ENCODE measurements around the gene RIC8A. TPM values are rescaled to one million over a fixed set of nuclear protein-coding genes. Genes with fewer than 3 reads are reported as not detected.

Gene RIC8A
- total and polyA plus RNA-seq, 4 experiments from 2014 or later, result 91.2 to 111 (median 101) TPM

DNA sequence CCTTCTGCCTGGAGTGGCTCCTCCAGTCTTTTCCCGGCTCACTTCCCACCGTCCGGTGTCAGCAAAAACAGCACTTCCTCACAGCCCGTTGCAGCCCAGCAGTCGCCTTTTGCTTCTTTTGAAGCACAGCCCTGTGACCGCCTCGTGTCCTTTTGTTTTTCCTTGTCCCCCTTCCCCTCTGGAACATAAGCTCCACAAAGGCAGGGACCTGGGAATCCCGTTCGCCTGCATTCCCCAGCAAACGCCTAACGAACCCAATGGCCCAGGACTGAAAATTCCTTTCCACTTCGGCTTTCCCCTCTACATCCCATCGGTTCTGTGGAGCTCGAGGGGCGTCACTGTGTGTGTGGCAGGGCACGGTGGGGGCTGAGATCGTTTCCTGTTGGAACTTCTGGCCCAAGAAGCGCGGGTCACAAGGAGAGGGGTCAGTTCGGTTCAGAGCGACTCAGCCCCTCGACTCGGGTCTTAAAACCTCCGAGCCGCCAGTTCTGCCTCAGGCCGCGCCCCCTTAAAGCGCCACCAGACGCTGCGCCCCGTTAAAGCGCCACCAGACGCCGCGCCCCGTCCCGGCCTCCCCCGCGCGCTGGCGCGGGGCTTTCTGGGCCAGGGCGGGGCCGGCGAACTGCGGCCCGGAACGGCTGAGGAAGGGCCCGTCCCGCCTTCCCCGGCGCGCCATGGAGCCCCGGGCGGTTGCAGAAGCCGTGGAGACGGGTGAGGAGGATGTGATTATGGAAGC lies 841 bp downstream of the RIC8A start:
- ChIA-PET POLR2A (ENCODE audit: partially characterized antibody) (interaction anchor here (0.8 to 5.2 kb wide), 20 partner anchors 10 to 611 kb away, joined by 3 to 144 read pairs (median 10); partner anchors contain the start of genes ANO9, DEAF1, IFITM1 and PGGHG), CTCF (ENCODE audit: partially characterized antibody) (interaction anchor here (2.5 kb wide), 1 partner anchor 29 kb away, joined by 9 read pairs; the partner anchor contains the start of genes PSMD13 and SIRT3)
- Histone ChIP-seq H3K4me3 (ENCODE audit: low read length in 2 of 2) (peak overlapping the region; percentile 95 to 100), H3K4me1 (ENCODE audit: insufficient read depth, low read length) (peaks cover 45% of the 10 kb centered on the region), H3K9me3 (ENCODE audit: control insufficient read depth in 1 of 2, low read length in 2 of 2) (no peaks in the 10 kb centered on the region), H3K27me3 (ENCODE audit: insufficient read depth, low read length) (no peaks in the 10 kb centered on the region), H3K36me3 (ENCODE audit: insufficient read depth, low read length) (peaks cover 65% of the 10 kb centered on the region), H3K27ac (ENCODE audit: low read depth, low read length) (peak overlapping the region; percentile 98)
- H3K36me3 Mint-ChIP-seq, result peaks cover 22 to 73% of the 10 kb centered on the region in 2 donors
- H3K4me1 Mint-ChIP-seq, result peaks cover 18 to 63% (median 42%) of the 10 kb centered on the region in 4 donors
- peak; percentile 83 to 87 (median 84) for DNase-seq
- peaks cover 0 to 3% (median 0%) of the 10 kb centered on the region in 8 donors for H3K9me3 Mint-ChIP-seq
- H3K27me3 Mint-ChIP-seq, result no peaks in the 10 kb centered on the region
- intact Hi-C loops (cut with micrococcal nuclease), result loop anchor here (1.0 kb wide), 1 partner anchor 147 kb away; no protein-coding TSS in a partner anchor
- peak overlapping the region; percentile 94 to 100 (median 98) for H3K4me3 Mint-ChIP-seq
- peak overlapping the region; percentile 99 to 100 (median 99) for H3K27ac Mint-ChIP-seq

DNA sequence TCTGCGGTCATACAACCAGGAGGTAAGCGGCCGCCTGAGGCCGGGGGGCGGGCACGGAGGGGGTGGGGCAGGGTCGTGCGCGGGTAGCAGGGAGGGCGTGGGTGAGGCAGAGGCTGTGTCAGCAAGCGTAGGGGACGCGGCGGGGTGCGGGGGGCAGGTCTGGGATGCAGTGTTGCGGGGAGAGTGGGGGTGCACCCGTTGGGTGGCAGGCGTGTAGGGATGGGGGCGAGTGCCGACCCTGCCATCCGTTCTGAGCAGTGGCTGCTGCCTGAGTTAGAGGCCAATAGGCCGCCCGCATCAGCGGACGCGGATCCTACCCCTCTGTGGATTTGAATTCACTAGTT lies 1.4 kb downstream of the RIC8A start:
- ChIA-PET CTCF (ENCODE audit: partially characterized antibody) (no interaction called here), POLR2A (ENCODE audit: partially characterized antibody) (interaction anchor here (1.2 to 5.2 kb wide), 16 partner anchors 9 to 610 kb away, joined by 4 to 144 read pairs (median 13); partner anchors contain the start of genes IFITM1, PGGHG, PHRF1 and PNPLA2)
- Histone ChIP-seq H3K4me3 (ENCODE audit: low read length in 2 of 2) (peak overlapping the region; percentile 57 to 95), H3K27ac (ENCODE audit: low read depth, low read length) (peak overlapping the region; percentile 98), H3K36me3 (ENCODE audit: insufficient read depth, low read length) (peaks cover 64% of the 10 kb centered on the region), H3K27me3 (ENCODE audit: insufficient read depth, low read length) (no peaks in the 10 kb centered on the region), H3K4me1 (ENCODE audit: insufficient read depth, low read length) (peaks cover 42% of the 10 kb centered on the region), H3K9me3 (ENCODE audit: control insufficient read depth in 1 of 2, low read length in 2 of 2) (no peaks in the 10 kb centered on the region)
- no peak for DNase-seq
- H3K4me3 Mint-ChIP-seq, result peak overlapping the region; percentile 94 to 100 (median 98)
- no peaks in the 10 kb centered on the region for H3K27me3 Mint-ChIP-seq
- intact Hi-C loops (cut with micrococcal nuclease), result loop anchor here (1.0 kb wide), 1 partner anchor 146 kb away; no protein-coding TSS in a partner anchor
- peaks cover 0 to 3% (median 0%) of the 10 kb centered on the region in 8 donors for H3K9me3 Mint-ChIP-seq
- peak overlapping the region; percentile 82 to 100 (median 99) for H3K27ac Mint-ChIP-seq
- peaks cover 14 to 58% (median 37%) of the 10 kb centered on the region in 4 donors for H3K4me1 Mint-ChIP-seq
- peaks cover 19 to 72% of the 10 kb centered on the region in 2 donors for H3K36me3 Mint-ChIP-seq

DNA sequence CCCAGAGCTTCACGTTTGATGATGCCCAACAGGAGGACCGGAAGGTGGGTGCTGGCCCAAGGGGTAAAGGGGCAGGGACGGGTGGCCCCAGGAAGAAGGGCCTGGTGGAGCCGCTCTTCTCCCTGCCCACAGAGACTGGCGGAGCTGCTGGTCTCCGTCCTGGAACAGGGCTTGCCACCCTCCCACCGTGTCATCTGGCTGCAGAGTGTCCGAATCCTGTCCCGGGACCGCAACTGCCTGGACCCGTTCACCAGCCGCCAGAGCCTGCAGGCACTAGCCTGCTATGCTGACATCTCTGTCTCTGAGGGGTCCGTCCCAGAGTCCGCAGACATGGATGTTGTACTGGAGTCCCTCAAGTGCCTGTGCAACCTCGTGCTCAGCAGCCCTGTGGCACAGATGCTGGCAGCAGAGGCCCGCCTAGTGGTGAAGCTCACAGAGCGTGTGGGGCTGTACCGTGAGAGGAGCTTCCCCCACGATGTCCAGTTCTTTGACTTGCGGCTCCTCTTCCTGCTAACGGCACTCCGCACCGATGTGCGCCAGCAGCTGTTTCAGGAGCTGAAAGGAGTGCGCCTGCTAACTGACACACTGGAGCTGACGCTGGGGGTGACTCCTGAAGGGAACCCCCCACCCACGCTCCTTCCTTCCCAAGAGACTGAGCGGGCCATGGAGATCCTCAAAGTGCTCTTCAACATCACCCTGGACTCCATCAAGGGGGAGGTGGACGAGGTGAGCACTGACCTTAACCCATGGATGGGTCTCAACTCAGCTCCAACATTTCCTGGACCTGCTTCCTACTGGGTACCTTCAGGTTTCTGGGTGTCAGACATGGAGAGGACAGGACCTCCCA lies 2.0 kb downstream of the RIC8A start:
- Histone ChIP-seq H3K4me3 (ENCODE audit: low read length in 2 of 2) (peak overlapping the region; percentile 57 to 95), H3K27ac (ENCODE audit: low read depth, low read length) (peak overlapping the region; percentile 98), H3K36me3 (ENCODE audit: insufficient read depth, low read length) (peaks cover 66% of the 10 kb centered on the region), H3K9me3 (ENCODE audit: control insufficient read depth in 1 of 2, low read length in 2 of 2) (no peaks in the 10 kb centered on the region), H3K27me3 (ENCODE audit: insufficient read depth, low read length) (no peaks in the 10 kb centered on the region), H3K4me1 (ENCODE audit: insufficient read depth, low read length) (peaks cover 39% of the 10 kb centered on the region)
- POLR2A ChIA-PET (ENCODE audit: partially characterized antibody), result interaction anchor here (0.8 to 5.2 kb wide), 15 partner anchors 14 to 366 kb away, joined by 3 to 144 read pairs (median 11); partner anchors contain the start of genes IFITM1, PGGHG, PHRF1 and PSMD13
- peak overlapping the region; percentile 74 to 100 (median 92) for H3K27ac Mint-ChIP-seq
- H3K36me3 Mint-ChIP-seq, result peaks cover 20 to 72% of the 10 kb centered on the region in 2 donors
- DNase-seq, result no peak
- intact Hi-C loops (cut with micrococcal nuclease), result no loop called here
- CTCF ChIA-PET (ENCODE audit: partially characterized antibody), result no interaction called here
- H3K4me1 Mint-ChIP-seq, result peaks cover 11 to 54% (median 33%) of the 10 kb centered on the region in 4 donors
- peaks cover 0 to 3% (median 0%) of the 10 kb centered on the region in 8 donors for H3K9me3 Mint-ChIP-seq
- peak overlapping the region; percentile 94 to 100 (median 98) for H3K4me3 Mint-ChIP-seq
- H3K27me3 Mint-ChIP-seq, result no peaks in the 10 kb centered on the region

DNA sequence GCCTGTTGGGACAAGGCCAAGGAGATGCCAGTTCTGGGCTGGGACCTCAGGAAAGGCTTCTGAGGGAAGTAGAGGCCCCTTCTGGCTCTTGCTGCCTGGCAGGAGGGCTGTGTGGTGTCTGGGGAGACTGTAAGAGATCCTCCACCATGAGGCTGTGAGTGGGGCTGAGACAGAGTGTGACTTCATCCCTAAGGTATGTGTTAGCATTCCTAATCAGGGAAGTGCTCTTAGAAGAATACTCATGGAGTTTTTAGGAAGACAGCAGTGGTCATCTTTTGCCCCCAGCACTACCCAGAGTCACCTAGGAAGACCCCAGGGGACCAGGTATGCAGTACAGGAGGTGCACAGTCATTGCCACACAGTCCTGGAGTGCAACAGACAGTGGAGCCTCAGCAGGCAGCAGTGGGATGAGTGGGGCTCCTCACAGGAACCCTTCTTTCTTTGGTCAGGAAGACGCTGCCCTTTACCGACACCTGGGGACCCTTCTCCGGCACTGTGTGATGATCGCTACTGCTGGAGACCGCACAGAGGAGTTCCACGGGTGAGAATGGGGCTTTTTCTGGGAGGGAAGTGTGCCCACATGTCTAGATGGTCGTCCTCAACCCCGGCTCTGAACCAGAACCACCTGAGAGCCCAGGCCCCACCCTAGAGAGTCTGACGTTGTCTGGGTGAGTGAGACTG lies 2.8 kb downstream of the RIC8A start:
- Mint-ChIP-seq H3K27ac (peak overlapping the region; percentile 27 to 84 (median 74)), H3K4me1 (peaks cover 10 to 51% (median 28%) of the 10 kb centered on the region in 4 donors), H3K4me3 (peak overlapping the region; percentile 43 to 99 (median 63)), H3K27me3 (no peaks in the 10 kb centered on the region), H3K36me3 (peaks cover 26 to 77% of the 10 kb centered on the region in 2 donors), H3K9me3 (peaks cover 0 to 3% (median 0%) of the 10 kb centered on the region in 8 donors)
- CTCF ChIA-PET (ENCODE audit: partially characterized antibody), result no interaction called here
- no peaks in the 10 kb centered on the region for H3K9me3 ChIP-seq (ENCODE audit: control insufficient read depth in 1 of 2, low read length in 2 of 2)
- DNase-seq, result no peak
- peaks cover 33% of the 10 kb centered on the region for H3K4me1 ChIP-seq (ENCODE audit: insufficient read depth, low read length)
- H3K27ac ChIP-seq (ENCODE audit: low read depth, low read length), result peak overlapping the region; percentile 98
- POLR2A ChIA-PET (ENCODE audit: partially characterized antibody), result interaction anchor here (0.8 to 5.2 kb wide), 6 partner anchors 17 to 206 kb away, joined by 3 to 144 read pairs (median 23); partner anchors contain the start of genes PGGHG, PSMD13, SIGIRR and SIRT3
- H3K36me3 ChIP-seq (ENCODE audit: insufficient read depth, low read length), result peaks cover 61% of the 10 kb centered on the region
- H3K27me3 ChIP-seq (ENCODE audit: insufficient read depth, low read length), result no peaks in the 10 kb centered on the region
- intact Hi-C loops (cut with micrococcal nuclease), result no loop called here
- H3K4me3 ChIP-seq (ENCODE audit: low read length in 2 of 2), result no peak overlapping the region

DNA sequence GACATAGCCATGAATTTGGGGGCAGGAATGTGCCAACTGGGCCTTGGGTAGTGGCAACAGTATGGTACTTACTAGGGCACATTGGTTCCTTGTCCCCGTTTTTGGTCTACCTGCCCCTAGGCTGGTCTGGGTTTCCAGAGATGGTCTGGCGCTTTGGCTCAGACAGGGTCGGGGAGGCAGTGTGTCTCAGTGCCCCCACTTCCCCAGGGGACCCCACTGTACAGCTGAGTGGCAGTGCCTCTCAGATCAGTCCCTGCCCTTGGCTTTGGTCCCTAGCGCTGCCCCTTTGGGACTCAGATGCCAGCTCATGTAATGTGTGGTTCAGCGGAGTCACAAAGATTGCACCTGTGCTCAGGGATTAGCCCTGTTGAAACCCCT lies 3.3 kb downstream of the RIC8A start:
- Histone ChIP-seq H3K4me1 (ENCODE audit: insufficient read depth, low read length) (peaks cover 28% of the 10 kb centered on the region), H3K4me3 (ENCODE audit: low read length in 2 of 2) (no peak overlapping the region), H3K9me3 (ENCODE audit: control insufficient read depth in 1 of 2, low read length in 2 of 2) (no peaks in the 10 kb centered on the region), H3K36me3 (ENCODE audit: insufficient read depth, low read length) (peaks cover 56% of the 10 kb centered on the region), H3K27me3 (ENCODE audit: insufficient read depth, low read length) (no peaks in the 10 kb centered on the region), H3K27ac (ENCODE audit: low read depth, low read length) (no peak overlapping the region)
- ChIA-PET POLR2A (ENCODE audit: partially characterized antibody) (interaction anchor here (5.1 kb wide), 1 partner anchor 78 kb away, joined by 53 read pairs; the partner anchor contains the start of gene PGGHG), CTCF (ENCODE audit: partially characterized antibody) (no interaction called here)
- H3K4me3 Mint-ChIP-seq, result peak overlapping the region in 2 of 8 donors; percentile 49 to 62
- H3K27me3 Mint-ChIP-seq, result no peaks in the 10 kb centered on the region
- peaks cover 26 to 82% of the 10 kb centered on the region in 2 donors for H3K36me3 Mint-ChIP-seq
- no peak for DNase-seq
- intact Hi-C loops (cut with micrococcal nuclease), result no loop called here
- H3K27ac Mint-ChIP-seq, result peak overlapping the region in 3 of 7 donors; percentile 17 to 77 (median 22)
- H3K4me1 Mint-ChIP-seq, result peaks cover 8 to 46% (median 24%) of the 10 kb centered on the region in 4 donors
- H3K9me3 Mint-ChIP-seq, result peaks cover 0 to 3% (median 0%) of the 10 kb centered on the region in 8 donors

DNA sequence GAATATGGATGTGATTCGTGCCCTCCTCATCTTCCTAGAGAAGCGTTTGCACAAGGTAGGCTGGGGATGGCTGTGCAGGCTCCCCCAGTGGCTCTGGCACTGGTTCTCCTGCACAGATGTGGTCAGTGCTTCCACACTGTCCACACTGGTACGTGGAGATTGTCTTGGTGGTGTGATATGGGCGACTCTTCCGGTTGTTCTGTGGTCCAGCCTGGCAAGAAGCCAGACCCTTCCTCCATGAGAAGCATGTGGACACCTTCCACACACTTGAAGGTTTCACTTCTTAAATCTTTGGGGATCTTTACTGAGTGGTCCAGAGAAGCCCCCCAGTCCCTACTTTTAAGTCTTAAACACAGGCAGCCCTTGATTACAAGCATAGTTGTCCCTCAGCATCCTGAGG lies 3.8 kb downstream of the RIC8A start:
- Mint-ChIP-seq H3K27ac (peak overlapping the region in 5 of 7 donors; percentile 37 to 79 (median 76)), H3K4me3 (peak overlapping the region in 6 of 8 donors; percentile 5 to 62 (median 30)), H3K27me3 (no peaks in the 10 kb centered on the region), H3K36me3 (peaks cover 26 to 82% of the 10 kb centered on the region in 2 donors), H3K4me1 (peaks cover 3 to 41% (median 21%) of the 10 kb centered on the region in 4 donors), H3K9me3 (peaks cover 0 to 3% (median 0%) of the 10 kb centered on the region in 8 donors)
- no peaks in the 10 kb centered on the region for H3K27me3 ChIP-seq (ENCODE audit: insufficient read depth, low read length)
- CTCF ChIA-PET (ENCODE audit: partially characterized antibody), result no interaction called here
- peaks cover 55% of the 10 kb centered on the region for H3K36me3 ChIP-seq (ENCODE audit: insufficient read depth, low read length)
- H3K4me3 ChIP-seq (ENCODE audit: low read length in 2 of 2), result no peak overlapping the region
- POLR2A ChIA-PET (ENCODE audit: partially characterized antibody), result interaction anchor here (1.4 to 1.7 kb wide), 3 partner anchors 11 to 76 kb away, joined by 4 to 7 read pairs (median 5); no protein-coding TSS in a partner anchor
- peaks cover 23% of the 10 kb centered on the region for H3K4me1 ChIP-seq (ENCODE audit: insufficient read depth, low read length)
- DNase-seq, result no peak
- H3K27ac ChIP-seq (ENCODE audit: low read depth, low read length), result no peak overlapping the region
- intact Hi-C loops (cut with micrococcal nuclease), result no loop called here
- no peaks in the 10 kb centered on the region for H3K9me3 ChIP-seq (ENCODE audit: control insufficient read depth in 1 of 2, low read length in 2 of 2)

Measured in CD4-positive, alpha-beta memory T cell (primary cell).